Activated naive CD8-positive, alpha-beta T cell treated with anti-CD3 and anti-CD28 coated beads, Interleukin-2, amount 10 ng/mL, durations not matched to agents 7 days and 5 days (primary cell): ENCODE results near the gene IL5RA. TPM values are rescaled to one million over a fixed set of nuclear protein-coding genes. Genes with fewer than 3 reads are reported as not detected.

Experiments
- ATAC-seq: fragments of 150-1000 bp; cut with Tn5 transposase; one replicate; pipeline ENCODE4 v1.10.0; 2021; ENCODE audit warnings: low read depth, moderate library complexity
- POLR2A ChIA-PET: fragments of 350-600 bp; sonication (Branson Sonifier 250); formaldehyde crosslinking; loops from one replicate; lab custom pipeline; 2021; ENCODE audit warnings: antibody characterized with exemption; lab: Charles Lee
- DNase-seq: peaks from one replicate; pipeline ENCODE4 v3.0.0; 2021
- H3K27ac Mint-ChIP-seq: one replicate; pipeline ENCODE4 v1.8.0; 2022; ENCODE audit warnings: mild to moderate bottlenecking, mixed read lengths
- H3K27me3 Mint-ChIP-seq: one replicate; pipeline ENCODE4 v1.8.0; 2022; ENCODE audit warnings: mild to moderate bottlenecking, moderate library complexity, mixed read lengths
- H3K36me3 Mint-ChIP-seq: one replicate; pipeline ENCODE4 v1.8.0; 2021; ENCODE audit warnings: mild to moderate bottlenecking, mixed read lengths
- H3K4me1 Mint-ChIP-seq: one replicate; pipeline ENCODE4 v1.8.0; 2021; ENCODE audit warnings: mixed read lengths
- H3K4me3 Mint-ChIP-seq: one replicate; pipeline ENCODE4 v1.8.0; 2022; ENCODE audit warnings: mild to moderate bottlenecking, moderate library complexity, mixed read lengths
- H3K9me3 Mint-ChIP-seq: one replicate; pipeline ENCODE4 v1.8.0; 2021; ENCODE audit warnings: mixed read lengths
- total RNA-seq, 2 experiments: library from RNA; stranded (reverse); gene quantifications; one replicate each; pipeline ENCODE4 v1.2.3, GENCODE V29; 2021

Gene IL5RA
- total RNA-seq, 2 experiments from 2014 or later, result 0.48 to 0.64 TPM

- Mint-ChIP-seq H3K4me3 (peak within 1 kb of the TSS; percentile 88), H3K4me1 (peaks cover 25% of the 10 kb centered on the region)
These were observed 16.6 kb upstream of the IL5RA start, which contains the start of gene TRNT1 for GRCh38 chr3:3126477-3127431. Gene TRNT1 (plus strand): TSS chr3:3126940. CDS start chr3:3129041, 2,101 bp downstream.

GRCh38 chr3:3125977-3126376 is 15.8 kb upstream of the IL5RA start:
- no peak for ATAC-seq
- peaks cover 3% of the 10 kb centered on the region for H3K27me3 Mint-ChIP-seq
- peak overlapping the region; percentile 90 for H3K27ac Mint-ChIP-seq
- H3K4me3 Mint-ChIP-seq, result peak overlapping the region; percentile 88
- no peak for DNase-seq
- H3K36me3 Mint-ChIP-seq, result peaks cover 16% of the 10 kb centered on the region
- peaks cover 1% of the 10 kb centered on the region for H3K9me3 Mint-ChIP-seq
- POLR2A ChIA-PET, result interaction anchor here (0.7 kb wide), 1 partner anchor 56 kb away, joined by 3 read pairs; no protein-coding TSS in a partner anchor
- H3K4me1 Mint-ChIP-seq, result peaks cover 25% of the 10 kb centered on the region

More at GRCh38 chr3:3126477-3127431, 16.6 kb upstream of the IL5RA start, which contains the start of gene TRNT1:
- DNase-seq, result peak; percentile 96
- Mint-ChIP-seq H3K27me3 (no peaks in the 10 kb centered on the region), H3K36me3 (peaks cover 21% of the 10 kb centered on the region), H3K9me3 (peaks cover 1% of the 10 kb centered on the region), H3K27ac (peak within 1 kb of the TSS; percentile 90)
- peak; percentile 95 for ATAC-seq
- POLR2A ChIA-PET, result interaction anchor here (0.6 to 0.7 kb wide), 2 partner anchors 16 to 55 kb away, joined by 3 read pairs; no protein-coding TSS in a partner anchor

DNA sequence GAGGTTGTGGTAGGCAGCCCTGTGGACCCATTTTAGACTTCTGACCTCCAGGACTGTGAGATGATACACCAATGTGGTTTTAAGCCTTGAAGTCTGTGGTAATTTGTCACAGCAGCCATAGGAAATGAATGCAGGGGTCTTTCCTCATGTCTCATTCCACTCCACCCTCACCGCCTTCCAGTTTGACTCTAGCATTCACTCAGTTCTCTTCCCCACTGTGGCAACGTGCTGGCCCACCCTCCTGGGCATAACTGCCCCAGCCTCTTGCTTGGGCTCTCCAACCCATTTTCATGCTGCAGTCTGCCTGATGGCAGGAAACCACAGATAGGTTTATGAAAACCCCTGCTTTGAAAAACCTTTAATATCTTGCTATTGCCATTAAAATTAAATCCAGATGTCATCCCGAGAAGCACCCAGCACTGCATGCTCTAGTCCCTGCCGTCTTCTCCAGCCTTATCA is 9.2 kb upstream of the IL5RA start:
- H3K36me3 Mint-ChIP-seq, result no peaks in the 10 kb centered on the region
- H3K4me3 Mint-ChIP-seq, result no peak overlapping the region
- H3K27ac Mint-ChIP-seq, result no peak overlapping the region
- POLR2A ChIA-PET, result no interaction called here
- ATAC-seq (no peak), DNase-seq (no peak)
- H3K27me3 Mint-ChIP-seq, result peaks cover 11% of the 10 kb centered on the region
- no peaks in the 10 kb centered on the region for H3K4me1 Mint-ChIP-seq
- no peaks in the 10 kb centered on the region for H3K9me3 Mint-ChIP-seq

- no peaks in the 10 kb centered on the region for H3K9me3 Mint-ChIP-seq
- DNase-seq, result no peak
- no peak overlapping the region for H3K27ac Mint-ChIP-seq
- H3K36me3 Mint-ChIP-seq, result no peaks in the 10 kb centered on the region
- H3K4me1 Mint-ChIP-seq, result no peaks in the 10 kb centered on the region
- no peak overlapping the region for H3K4me3 Mint-ChIP-seq
- POLR2A ChIA-PET, result no interaction called here
- ATAC-seq, result no peak
- peaks cover 11% of the 10 kb centered on the region for H3K27me3 Mint-ChIP-seq
These were observed 7.5 kb upstream of the IL5RA start for GRCh38 chr3:3117651-3118050.

- Mint-ChIP-seq H3K36me3 (no peaks in the 10 kb centered on the region), H3K4me1 (no peaks in the 10 kb centered on the region), H3K27me3 (peaks cover 4% of the 10 kb centered on the region), H3K9me3 (no peaks in the 10 kb centered on the region), H3K4me3 (no peak overlapping the region), H3K27ac (no peak overlapping the region)
- DNase-seq (no peak), ATAC-seq (no peak)
- POLR2A ChIA-PET, result no interaction called here
These were observed 3.0 kb upstream of the IL5RA start for GRCh38 chr3:3113042-3113709.

DNA sequence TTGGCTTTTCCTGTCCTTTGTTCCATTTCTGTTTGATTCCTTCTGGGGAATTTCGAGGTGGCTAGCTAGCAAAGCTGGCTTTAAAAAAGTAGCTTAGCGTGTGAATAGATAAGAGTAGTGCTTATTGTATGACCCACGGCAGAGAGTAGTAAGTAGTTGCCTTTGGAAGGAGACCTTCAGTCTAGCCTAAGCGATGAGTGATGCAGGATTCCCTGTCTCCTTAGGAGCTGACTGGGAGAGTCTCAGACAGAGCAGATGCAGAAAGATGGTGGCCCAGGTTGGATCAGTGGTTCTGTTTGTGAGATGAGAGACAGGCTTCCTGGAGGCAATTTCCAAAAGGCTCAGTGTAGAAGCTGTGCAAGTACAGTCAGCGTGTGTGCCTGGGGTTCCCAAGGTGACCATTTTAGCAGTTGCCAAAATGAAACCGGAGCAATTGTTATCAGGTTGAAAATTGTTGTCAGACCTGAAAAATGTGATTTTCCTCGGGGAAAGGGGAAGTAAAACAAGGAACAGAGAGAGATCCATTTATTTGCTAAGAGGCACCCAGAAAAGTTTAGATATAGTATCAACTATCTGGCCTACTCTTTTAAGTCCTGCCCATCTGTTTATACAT is 681 bp upstream of the IL5RA start:
- no peak overlapping the region for H3K4me3 Mint-ChIP-seq
- no peak for DNase-seq
- H3K4me1 Mint-ChIP-seq, result no peaks in the 10 kb centered on the region
- H3K9me3 Mint-ChIP-seq, result no peaks in the 10 kb centered on the region
- POLR2A ChIA-PET, result no interaction called here
- no peaks in the 10 kb centered on the region for H3K36me3 Mint-ChIP-seq
- no peak for ATAC-seq
- H3K27me3 Mint-ChIP-seq, result peaks cover 10% of the 10 kb centered on the region
- no peak overlapping the region for H3K27ac Mint-ChIP-seq

DNA sequence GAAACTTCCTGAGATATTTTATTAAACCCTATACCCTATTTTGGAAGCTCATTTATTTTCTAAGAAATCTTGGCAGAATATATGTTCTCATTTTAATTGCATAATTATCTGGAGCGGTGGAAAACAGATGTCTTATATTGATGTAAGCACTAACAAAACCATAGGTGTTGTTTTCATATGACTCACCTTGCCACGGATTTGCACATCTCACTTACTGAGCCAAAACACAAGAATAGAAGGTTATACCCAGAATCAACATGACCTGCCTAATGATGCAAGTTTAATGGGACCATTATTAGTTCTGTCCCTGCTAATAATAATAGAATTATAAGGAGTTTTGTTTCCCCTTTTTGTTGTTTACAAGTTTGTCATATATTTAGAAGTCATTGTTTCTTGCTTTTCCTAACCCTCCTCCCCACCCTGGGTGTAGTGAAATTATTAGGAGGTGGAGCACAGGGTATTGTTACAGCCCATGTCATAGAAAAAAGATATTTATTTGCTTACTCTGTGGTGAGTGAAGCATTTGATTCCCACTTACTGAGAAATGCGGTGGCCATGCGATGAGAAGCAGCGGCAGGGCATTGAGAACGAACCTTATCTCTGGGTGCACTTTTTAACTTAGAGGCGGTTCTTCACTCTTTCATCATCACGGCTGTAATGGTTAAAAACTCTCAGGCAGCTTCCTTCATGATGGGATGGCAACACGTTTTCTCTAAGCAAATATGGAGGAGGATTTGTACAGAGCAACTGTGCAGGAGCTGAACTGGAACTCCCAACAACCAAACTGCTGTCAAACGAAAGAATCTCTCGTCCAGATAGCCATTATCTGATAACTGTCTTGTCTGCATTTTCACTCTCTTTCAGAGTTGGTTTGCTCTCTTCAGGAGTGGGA is 521 bp downstream of the IL5RA start:
- no peak overlapping the region for H3K27ac Mint-ChIP-seq

DNA sequence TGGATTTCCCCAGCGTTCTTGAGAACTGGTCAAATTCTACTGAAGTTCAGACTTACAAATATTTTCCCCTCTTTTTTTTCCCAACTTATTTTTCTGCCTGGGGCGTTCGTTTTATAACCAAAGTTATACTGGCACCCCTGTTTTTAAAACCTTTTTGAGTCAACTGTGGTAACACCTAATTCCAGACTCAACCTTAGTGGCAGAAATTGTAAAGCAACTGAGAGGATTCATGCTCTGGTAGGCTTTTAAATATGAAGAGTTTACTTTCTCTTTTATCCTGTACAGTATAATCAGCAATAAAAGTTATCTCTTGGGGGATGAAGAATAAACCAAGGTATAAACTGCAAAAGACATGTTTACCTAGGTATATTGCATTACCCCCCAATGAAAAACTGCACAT is 2.3 kb downstream of the IL5RA start:
- ATAC-seq (no peak), DNase-seq (no peak)
- Mint-ChIP-seq H3K27me3 (peaks cover 15% of the 10 kb centered on the region), H3K27ac (no peak overlapping the region), H3K9me3 (no peaks in the 10 kb centered on the region), H3K4me1 (no peaks in the 10 kb centered on the region), H3K4me3 (no peak overlapping the region), H3K36me3 (no peaks in the 10 kb centered on the region)
- POLR2A ChIA-PET, result no interaction called here

More for the DNA sequence above, 521 bp downstream of the IL5RA start:
- ATAC-seq (no peak), DNase-seq (no peak)
- H3K4me1 Mint-ChIP-seq, result no peaks in the 10 kb centered on the region
- no peak overlapping the region for H3K4me3 Mint-ChIP-seq
- H3K36me3 Mint-ChIP-seq, result no peaks in the 10 kb centered on the region
- no peaks in the 10 kb centered on the region for H3K9me3 Mint-ChIP-seq
- H3K27me3 Mint-ChIP-seq, result peaks cover 13% of the 10 kb centered on the region
- POLR2A ChIA-PET, result no interaction called here

DNA sequence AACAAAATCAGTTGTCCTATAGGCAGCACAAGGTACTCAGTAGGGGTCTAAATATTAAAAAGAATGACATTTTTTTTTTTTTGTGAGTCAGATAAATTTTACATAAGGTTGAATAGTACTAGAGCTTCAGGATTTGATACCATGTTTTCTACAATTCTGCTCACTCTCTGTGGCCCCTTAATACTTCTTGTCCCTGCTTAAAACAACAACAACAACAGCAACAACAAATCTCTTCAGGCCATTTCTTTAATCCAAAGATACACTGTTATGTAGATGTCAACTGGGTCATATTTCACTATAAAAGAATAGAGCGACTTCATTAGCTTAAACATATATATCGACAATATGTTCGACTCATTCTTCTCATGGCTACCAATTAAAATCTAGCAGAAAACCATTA is 3.0 kb downstream of the IL5RA start:
- POLR2A ChIA-PET, result no interaction called here
- H3K9me3 Mint-ChIP-seq, result no peaks in the 10 kb centered on the region
- H3K4me1 Mint-ChIP-seq, result no peaks in the 10 kb centered on the region
- DNase-seq (no peak), ATAC-seq (no peak)
- no peaks in the 10 kb centered on the region for H3K36me3 Mint-ChIP-seq
- H3K4me3 Mint-ChIP-seq, result no peak overlapping the region
- H3K27ac Mint-ChIP-seq, result no peak overlapping the region
- peaks cover 15% of the 10 kb centered on the region for H3K27me3 Mint-ChIP-seq

DNA sequence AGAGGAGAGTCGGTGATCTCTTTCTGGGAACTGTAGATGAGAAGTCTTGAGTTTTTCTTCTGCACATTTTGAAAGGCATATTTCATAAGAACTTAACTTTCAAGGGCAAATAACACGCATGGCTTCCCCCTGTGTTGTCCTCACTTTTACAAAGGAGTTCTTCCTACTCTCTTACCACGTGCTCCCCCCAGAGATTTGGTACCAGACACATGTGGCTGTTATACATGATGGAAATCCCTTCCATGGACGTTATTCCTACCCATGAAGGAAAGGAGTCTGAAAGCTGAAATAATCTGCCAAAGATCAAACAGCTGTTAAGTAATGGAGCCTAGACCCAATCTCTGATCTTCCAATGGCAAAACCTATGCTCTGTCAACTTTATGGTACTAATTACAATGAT is 4.4 kb downstream of the IL5RA start:
- Mint-ChIP-seq H3K27ac (no peak overlapping the region), H3K4me1 (no peaks in the 10 kb centered on the region), H3K27me3 (peaks cover 15% of the 10 kb centered on the region), H3K4me3 (no peak overlapping the region), H3K9me3 (no peaks in the 10 kb centered on the region), H3K36me3 (no peaks in the 10 kb centered on the region)
- POLR2A ChIA-PET, result no interaction called here
- ATAC-seq, result no peak
- no peak for DNase-seq

DNA sequence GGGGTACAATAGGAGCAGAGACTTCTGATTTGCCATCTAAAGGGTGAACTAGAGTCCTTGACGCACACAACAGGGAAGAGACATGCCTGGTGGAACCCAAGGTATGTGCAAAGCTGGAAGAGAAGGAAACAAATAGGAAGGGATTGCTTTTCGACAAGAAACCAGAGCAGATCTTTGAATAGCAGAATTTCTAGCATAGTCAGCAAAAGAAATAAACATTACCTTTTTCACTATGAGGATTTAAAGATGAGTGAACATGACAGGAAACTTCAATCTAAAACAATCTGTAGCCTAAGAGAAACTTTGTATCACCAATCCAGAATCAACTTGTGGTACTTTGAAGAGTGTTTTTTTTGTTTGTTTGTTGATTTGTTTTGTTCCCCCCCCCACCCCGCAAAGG is 4.9 kb downstream of the IL5RA start:
- Mint-ChIP-seq H3K27ac (no peak overlapping the region), H3K4me1 (no peaks in the 10 kb centered on the region), H3K4me3 (no peak overlapping the region), H3K9me3 (no peaks in the 10 kb centered on the region), H3K36me3 (no peaks in the 10 kb centered on the region), H3K27me3 (peaks cover 15% of the 10 kb centered on the region)
- DNase-seq (no peak), ATAC-seq (no peak)
- POLR2A ChIA-PET, result no interaction called here

DNA sequence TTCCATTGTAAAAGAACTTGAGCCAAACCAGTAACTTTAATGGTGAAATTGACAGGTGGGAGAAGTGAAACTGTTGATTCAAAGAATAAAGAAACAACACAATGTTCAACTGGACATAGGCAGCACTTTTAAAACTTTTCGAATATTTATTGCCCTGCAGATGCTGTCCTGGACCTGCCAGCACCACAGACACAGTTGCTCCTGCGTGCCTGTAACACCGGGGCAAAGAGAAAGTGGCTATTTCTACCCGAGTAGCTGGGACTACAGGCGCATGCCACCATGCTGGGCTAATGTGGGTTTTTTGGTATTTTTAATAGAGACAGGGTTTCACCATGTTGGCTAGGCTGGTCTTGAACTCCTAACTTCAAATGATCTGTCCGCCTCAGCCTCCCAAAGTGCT is 7.4 kb downstream of the IL5RA start:
- POLR2A ChIA-PET, result no interaction called here
- no peaks in the 10 kb centered on the region for H3K4me1 Mint-ChIP-seq
- H3K36me3 Mint-ChIP-seq, result no peaks in the 10 kb centered on the region
- DNase-seq, result no peak
- H3K27me3 Mint-ChIP-seq, result peaks cover 15% of the 10 kb centered on the region
- H3K9me3 Mint-ChIP-seq, result no peaks in the 10 kb centered on the region
- H3K27ac Mint-ChIP-seq, result no peak overlapping the region
- H3K4me3 Mint-ChIP-seq, result no peak overlapping the region
- ATAC-seq, result no peak
